CD4-positive, alpha-beta T cell treated with Interleukin-17A for 4 hours (primary cell): ENCODE results near the gene P2RY6.
"Not testable (repeated sequence)": the region's sequence is repeated elsewhere in the genome, so short reads cannot be mapped to it uniquely, and the experiment has no call there.

Experiments
- DNase-seq: peaks from one replicate; pipeline ENCODE4 v3.0.0-alpha.2; 2020; ENCODE audit warnings: mixed read lengths

P2RY6 gene

DNA sequence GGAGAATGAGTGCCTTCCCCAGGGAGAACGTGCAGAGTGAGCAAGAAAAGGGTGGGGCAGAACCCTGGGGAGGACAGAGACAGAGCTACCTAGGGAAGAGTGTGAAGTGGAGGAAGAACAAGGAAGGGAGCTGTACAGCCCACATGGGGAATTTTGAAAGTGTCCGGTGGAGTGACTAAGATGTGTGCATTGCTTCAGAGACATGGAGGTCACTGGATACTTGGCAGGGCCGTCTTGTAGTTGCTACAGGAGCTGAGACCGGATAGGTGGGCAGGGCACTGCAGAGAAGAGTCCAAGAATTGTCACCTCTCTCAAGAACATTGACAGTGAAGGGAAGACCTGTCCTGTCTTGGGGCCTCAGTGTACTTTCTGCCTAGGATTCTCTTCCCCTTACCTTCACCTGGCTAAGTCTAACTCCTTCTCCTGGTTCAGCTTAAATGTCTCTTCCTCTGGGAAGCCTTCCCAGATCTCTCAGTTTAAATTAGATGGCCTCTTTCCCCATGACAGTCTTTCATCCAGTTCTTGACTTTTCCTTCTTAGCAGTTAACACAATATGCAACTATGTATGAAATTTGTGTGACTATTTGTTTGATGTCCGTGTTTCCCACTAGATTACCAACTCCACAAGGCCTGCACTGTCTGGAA lies 9.2 kb upstream of the P2RY6 start:
- DNase-seq: no peak

- no peak for DNase-seq
Measured at GRCh38 chr11:73263640-73264039, 8.5 kb upstream of the P2RY6 start.

DNA sequence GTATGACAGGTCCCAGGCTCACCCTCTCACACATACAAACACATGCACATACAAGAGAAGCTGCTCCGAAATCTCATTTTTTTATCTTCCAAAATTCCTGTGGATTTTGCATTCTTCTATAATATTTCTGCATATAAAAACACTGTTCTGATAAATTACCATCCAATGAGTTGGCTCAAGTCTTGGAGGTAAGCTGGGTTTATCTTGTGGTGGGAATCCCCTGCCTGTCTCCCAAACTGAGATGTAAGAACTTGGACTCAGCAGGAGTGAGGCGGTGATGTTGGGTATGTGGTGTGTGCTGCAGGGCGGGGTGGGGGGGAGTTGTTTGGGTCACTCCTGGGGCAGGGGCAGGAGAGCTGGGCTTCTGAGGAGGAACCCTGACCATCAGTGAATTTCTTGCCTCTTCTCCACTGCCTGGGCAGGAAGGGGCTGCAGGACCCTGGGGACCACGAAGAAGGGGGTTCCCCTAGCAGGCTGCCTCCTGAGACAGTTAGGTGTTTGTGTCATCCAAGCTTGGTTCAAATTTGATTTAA lies 6.8 kb upstream of the P2RY6 start:
- no peak for DNase-seq

GRCh38 chr11:73265853-73266645 lies 6.1 kb upstream of the P2RY6 start:
- DNase-seq: no peak

GRCh38 chr11:73266646-73267020 lies 5.5 kb upstream of the P2RY6 start:
- no peak for DNase-seq

DNA sequence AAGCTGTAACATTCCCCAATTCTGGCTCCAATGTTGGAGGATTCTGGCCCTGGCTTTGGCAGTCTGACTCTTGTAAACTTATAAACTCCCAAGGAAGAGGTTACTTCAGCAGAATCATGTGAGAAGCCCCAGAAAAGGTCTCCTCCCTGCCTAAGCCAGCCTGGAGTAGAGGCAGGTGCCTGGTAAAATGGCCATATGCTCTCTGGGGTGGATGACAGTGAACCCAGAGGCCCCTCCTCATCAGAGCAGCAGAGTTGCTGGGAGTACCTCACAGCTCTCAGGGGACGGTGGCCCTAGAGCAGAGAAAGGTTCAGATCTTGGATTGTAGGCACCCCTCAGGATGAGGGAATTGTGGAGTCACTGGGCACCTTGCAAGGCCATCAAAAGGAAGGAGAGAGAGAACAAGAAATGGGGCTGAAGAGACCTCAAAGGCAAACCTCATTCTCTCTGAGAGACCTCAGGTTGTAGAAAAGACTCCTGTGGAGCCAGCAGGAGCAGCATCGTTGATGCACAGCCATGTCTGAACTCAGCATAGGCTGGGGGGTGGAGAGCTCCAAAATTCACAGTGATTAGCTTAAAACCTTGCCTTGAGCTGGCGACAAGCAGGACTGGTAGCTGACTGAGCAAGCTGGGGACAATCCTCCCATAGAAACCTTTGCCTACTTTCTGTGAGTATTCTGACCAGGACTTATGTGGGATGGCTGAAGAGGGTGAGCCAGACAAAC lies 4.9 kb upstream of the P2RY6 start:
- DNase-seq: no peak

- no peak for DNase-seq
Measured at GRCh38 chr11:73267906-73268540, 4.1 kb upstream of the P2RY6 start.

DNA sequence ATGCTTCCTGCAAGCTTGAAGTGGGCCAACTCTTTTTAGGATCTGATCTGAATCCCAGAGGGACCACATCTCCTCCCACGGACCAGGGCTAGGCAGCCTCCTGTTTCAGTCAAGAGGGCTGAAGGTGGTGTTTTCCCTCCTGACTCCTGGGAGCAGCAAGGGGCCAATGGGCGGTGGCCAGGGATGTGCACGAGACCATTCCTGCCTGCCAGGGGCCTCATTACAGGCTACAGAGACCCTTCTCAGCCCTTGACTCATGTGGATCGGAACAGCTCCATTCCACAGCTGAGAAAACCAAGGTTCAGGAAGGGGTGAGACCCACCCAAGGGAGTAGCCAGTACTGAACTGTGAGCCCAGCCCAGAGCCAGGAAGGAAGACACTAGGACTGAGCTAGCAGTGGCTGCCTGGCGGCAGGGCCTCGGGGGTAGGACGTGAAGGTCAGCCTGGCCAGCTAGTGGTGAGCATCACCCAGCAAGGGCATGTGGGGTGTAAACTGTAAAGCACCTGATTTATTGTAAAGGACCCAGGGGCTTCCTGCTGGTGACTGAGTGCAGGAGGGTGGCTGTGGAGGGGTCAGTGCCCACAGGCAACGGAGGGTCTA lies 3.4 kb upstream of the P2RY6 start:
- DNase-seq: no peak

DNA sequence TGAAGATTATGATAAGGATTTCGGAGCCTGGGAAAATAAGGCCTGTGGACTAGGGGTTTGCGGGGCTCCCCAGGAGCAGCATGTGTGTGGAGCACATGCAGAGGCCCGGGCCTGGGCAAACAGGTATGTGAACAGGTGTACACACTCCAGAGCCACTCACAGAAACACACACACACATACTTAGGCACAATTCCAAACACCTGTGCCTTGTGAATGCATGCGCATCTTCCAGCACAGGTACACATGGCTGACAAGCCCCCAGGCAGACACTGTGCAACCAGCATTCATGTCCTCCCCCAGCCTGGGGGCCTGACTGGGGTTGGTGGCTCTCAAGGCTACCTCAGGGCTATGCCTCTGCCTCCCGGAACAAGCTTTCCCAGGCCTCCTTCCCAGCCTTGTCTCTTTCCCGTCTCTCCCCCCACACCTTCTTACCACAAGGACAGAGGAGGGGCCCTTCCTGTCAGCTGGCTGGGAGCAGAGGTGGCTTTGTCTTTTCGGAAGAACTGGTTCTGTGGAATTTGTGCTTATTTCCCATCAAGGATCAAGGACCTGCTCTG lies 2.6 kb upstream of the P2RY6 start:
- no peak for DNase-seq

- DNase-seq: no peak
Measured at GRCh38 chr11:73270016-73270854, 1.9 kb upstream of the P2RY6 start.

GRCh38 chr11:73270855-73271477 lies 1.2 kb upstream of the P2RY6 start:
- no peak for DNase-seq

GRCh38 chr11:73271478-73271865 lies 666 bp upstream of the P2RY6 start:
- DNase-seq: not testable (repeated sequence)

DNA sequence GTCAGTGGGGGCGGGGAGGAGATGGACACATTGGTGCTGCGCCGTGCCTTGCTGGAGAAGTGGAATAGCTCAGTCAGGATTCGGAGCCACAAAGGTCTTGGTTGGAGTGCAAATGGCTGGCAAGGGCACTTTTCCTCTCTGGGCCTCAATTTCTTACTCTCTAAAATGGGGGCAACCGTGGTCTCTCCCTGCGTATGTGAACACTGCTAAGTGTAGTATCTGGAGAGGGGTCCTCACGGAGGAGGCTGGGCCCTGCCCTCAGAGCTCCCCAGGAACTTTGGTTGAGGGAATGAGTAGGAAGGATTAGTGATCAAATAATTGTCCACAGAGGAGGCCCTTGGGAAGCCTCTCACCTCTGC lies 521 bp downstream of the P2RY6 start:
- no peak for DNase-seq

- DNase-seq: no peak
Measured at GRCh38 chr11:73273222-73273895, 1.2 kb downstream of the P2RY6 start.

GRCh38 chr11:73274191-73274590 lies 2.1 kb downstream of the P2RY6 start:
- DNase-seq: not testable (repeated sequence)

DNA sequence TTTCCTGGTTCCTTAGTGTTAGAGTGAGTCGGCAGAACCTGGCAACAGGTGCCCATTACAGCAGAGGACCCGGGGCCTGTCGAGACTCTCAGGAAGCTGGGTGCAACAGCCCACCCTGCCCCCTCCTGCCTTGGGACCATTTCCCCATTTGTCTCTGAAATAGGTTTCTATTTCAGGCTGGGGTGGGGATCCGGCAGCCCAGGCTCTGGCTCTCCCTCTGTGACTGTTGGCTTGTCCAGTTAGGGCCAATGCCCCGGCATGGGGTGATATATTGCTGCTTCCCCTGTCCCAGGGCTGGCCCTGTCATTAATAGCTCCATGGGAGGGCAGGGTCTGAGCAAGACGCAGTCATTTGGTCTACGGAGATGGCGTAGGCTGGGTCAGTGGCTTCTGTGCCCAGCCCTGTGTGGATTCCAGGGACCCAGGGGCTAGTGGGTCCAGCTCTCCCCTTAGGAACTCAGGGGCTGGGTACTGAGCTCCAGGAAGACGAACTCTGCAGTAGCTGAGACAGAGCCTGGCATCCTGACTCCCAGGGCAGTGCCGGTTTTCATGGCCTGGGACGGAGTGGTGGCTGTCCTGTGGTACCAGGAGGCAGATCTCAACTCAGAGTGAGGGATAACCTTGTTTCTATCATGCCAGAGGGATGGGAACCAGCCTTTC lies 2.7 kb downstream of the P2RY6 start:
- no peak for DNase-seq

- no peak for DNase-seq
Measured at GRCh38 chr11:73275381-73275750, 3.2 kb downstream of the P2RY6 start.

- no peak for DNase-seq
Measured at GRCh38 chr11:73277467-73277866, 5.3 kb downstream of the P2RY6 start.

GRCh38 chr11:73280626-73281025 lies 8.5 kb downstream of the P2RY6 start:
- DNase-seq: no peak

DNA sequence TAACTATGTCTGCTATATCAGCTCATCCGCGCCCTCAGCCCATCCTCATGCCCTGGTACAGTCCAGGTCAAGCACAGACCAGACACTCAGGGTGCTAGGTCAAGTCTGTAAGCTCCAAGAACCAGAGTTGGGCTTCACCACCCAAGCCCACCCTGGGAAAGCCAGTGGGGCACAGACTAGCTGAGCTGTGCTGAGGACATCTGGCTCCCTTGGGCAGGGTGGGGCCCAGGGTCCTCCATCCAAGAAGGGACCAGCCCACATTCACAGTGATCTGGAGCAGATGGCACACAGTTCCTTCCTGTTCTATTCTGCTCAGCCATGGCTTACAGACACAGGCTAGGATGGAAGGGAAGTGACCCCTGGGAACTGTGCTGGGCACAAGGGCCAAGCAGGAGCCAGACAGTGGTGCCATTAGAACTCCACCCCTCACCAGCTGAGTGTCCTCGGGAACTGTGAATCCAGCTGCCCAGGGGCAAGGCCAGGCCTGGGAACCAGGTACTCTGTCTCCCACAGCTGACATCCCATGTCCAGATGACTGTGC lies 9.1 kb downstream of the P2RY6 start:
- DNase-seq: no peak
